ENCODE data around the gene DGUOK.
"Not testable (repeated sequence)": the region's sequence is repeated elsewhere in the genome, so short reads cannot be mapped to it uniquely, and the experiment has no call there.

Gene DGUOK

GRCh38 chr2:73939419-73939818, 12.7 kb downstream of the DGUOK start:
- DNase-seq: peak; percentile 22 to 23
- TF ChIP-seq GATA1 (IDR thresholded peaks at IDR 0.05; ENCODE audit: low read depth, low read length): no peak
- no peak for TF ChIP-seq POLR2A (IDR thresholded peaks at IDR 0.05; ENCODE audit: low read length)

- not testable (repeated sequence) for DNase-seq
These were observed 13.4 kb downstream of the DGUOK start for GRCh38 chr2:73940066-73940465.

- no peak for TF ChIP-seq POLR2A (IDR thresholded peaks at IDR 0.05; ENCODE audit: low read length)
- TF ChIP-seq GATA1 (IDR thresholded peaks at IDR 0.05; ENCODE audit: low read depth, low read length): no peak
- no peak for DNase-seq
These were observed 16.0 kb downstream of the DGUOK start for GRCh38 chr2:73942664-73943063.

GRCh38 chr2:73944714-73945113, 18.0 kb downstream of the DGUOK start:
- TF ChIP-seq GATA1 (IDR thresholded peaks at IDR 0.05; ENCODE audit: low read depth, low read length): no peak
- no peak for TF ChIP-seq POLR2A (IDR thresholded peaks at IDR 0.05; ENCODE audit: low read length)
- DNase-seq: no peak

- DNase-seq: no peak
- TF ChIP-seq POLR2A (IDR thresholded peaks at IDR 0.05; ENCODE audit: low read length) (no peak), GATA1 (IDR thresholded peaks at IDR 0.05; ENCODE audit: low read depth, low read length) (no peak)
These were observed 19.5 kb downstream of the DGUOK start for GRCh38 chr2:73946215-73946614.

GRCh38 chr2:73946666-73947065, 20.0 kb downstream of the DGUOK start:
- DNase-seq: no peak
- TF ChIP-seq GATA1 (IDR thresholded peaks at IDR 0.05; ENCODE audit: low read depth, low read length) (no peak), POLR2A (IDR thresholded peaks at IDR 0.05; ENCODE audit: low read length) (no peak)

- no peak for DNase-seq
- TF ChIP-seq POLR2A (IDR thresholded peaks at IDR 0.05; ENCODE audit: low read length) (no peak), GATA1 (IDR thresholded peaks at IDR 0.05; ENCODE audit: low read depth, low read length) (no peak)
These were observed 20.8 kb downstream of the DGUOK start for GRCh38 chr2:73947412-73948018.

GRCh38 chr2:73949802-73950201, 23.1 kb downstream of the DGUOK start:
- TF ChIP-seq POLR2A (IDR thresholded peaks at IDR 0.05; ENCODE audit: low read length): no peak
- no peak for TF ChIP-seq GATA1 (IDR thresholded peaks at IDR 0.05; ENCODE audit: low read depth, low read length)
- no peak for DNase-seq

GRCh38 chr2:73952499-73953446, 26.1 kb downstream of the DGUOK start:
- no peak for DNase-seq

GRCh38 chr2:73956218-73956865, 29.7 kb downstream of the DGUOK start:
- no peak for DNase-seq
- TF ChIP-seq GATA1 (IDR thresholded peaks at IDR 0.05; ENCODE audit: low read depth, low read length): no peak
- no peak for TF ChIP-seq POLR2A (IDR thresholded peaks at IDR 0.05; ENCODE audit: low read length)

More at GRCh38 chr2:73952499-73953446, 26.1 kb downstream of the DGUOK start:
- TF ChIP-seq POLR2A (IDR thresholded peaks at IDR 0.05; ENCODE audit: low read length) (no peak), GATA1 (IDR thresholded peaks at IDR 0.05; ENCODE audit: low read depth, low read length) (no peak)

- DNase-seq: no peak
- TF ChIP-seq GATA1 (IDR thresholded peaks at IDR 0.05; ENCODE audit: low read depth, low read length): no peak
- TF ChIP-seq POLR2A (IDR thresholded peaks at IDR 0.05; ENCODE audit: low read length): no peak
These were observed 34.6 kb downstream of the DGUOK start for GRCh38 chr2:73961274-73961673.

- no peak for DNase-seq
- TF ChIP-seq GATA1 (IDR thresholded peaks at IDR 0.05; ENCODE audit: low read depth, low read length) (no peak), POLR2A (IDR thresholded peaks at IDR 0.05; ENCODE audit: low read length) (no peak)
These were observed 35.3 kb downstream of the DGUOK start for GRCh38 chr2:73961823-73962615.

- TF ChIP-seq GATA1 (IDR thresholded peaks at IDR 0.05; ENCODE audit: low read depth, low read length): no peak
- no peak for TF ChIP-seq POLR2A (IDR thresholded peaks at IDR 0.05; ENCODE audit: low read length)
- no peak for DNase-seq
These were observed 36.1 kb downstream of the DGUOK start for GRCh38 chr2:73962798-73963197.
